HL-60 (cell line): ENCODE data around the gene SIGLEC11.

Source experiments
- GABPA ChIP-seq: IDR thresholded peaks from 2 replicates; pipeline ENCODE4 v1.6.1; 2012; ENCODE audit warnings: low read depth
- TF ChIP-seq, protein P1 (sequence below): IDR thresholded peaks from one replicate; pipeline ENCODE4 v1.5.1; 2011; ENCODE audit warnings: low read length, control low read depth, inconsistent platforms; ENCODE audit not compliant: insufficient read depth

DNA sequence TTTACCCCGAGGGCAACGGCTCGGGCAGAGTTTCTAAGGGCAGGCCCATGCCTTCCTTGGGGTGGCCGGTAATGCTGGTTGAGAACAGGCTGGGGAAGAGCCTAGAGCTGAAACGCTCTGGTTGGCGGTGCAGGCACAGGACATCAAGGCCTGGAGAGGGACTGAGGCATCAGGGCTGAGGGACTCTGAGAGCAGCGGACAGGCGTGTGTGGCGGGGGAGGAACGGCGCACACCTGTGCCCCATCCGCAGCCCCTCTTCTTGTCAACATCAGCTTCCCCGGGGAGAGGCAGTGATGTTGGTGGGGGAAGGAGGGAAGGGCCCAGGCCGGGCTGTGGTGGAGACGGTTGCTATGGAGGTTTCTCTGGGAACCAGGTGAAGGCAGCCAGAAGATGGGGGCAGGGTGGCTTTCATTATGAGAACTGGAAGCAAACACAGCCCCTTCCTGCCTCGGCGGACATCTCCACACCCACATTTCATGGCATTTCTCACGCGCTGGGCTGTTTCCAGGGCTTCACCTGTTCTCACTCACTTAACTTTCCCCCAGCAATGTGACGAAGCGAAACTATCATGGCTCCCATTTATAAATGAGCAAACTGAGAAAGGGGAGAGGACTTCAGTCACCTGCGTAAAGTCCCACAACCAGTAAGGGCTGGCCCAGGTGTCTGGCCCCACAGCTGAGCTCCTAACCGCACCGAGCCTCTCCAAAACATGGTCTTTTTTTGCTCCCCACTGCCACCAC lies 40.2 kb downstream of the SIGLEC11 start:
- TF ChIP-seq, protein P1, sequence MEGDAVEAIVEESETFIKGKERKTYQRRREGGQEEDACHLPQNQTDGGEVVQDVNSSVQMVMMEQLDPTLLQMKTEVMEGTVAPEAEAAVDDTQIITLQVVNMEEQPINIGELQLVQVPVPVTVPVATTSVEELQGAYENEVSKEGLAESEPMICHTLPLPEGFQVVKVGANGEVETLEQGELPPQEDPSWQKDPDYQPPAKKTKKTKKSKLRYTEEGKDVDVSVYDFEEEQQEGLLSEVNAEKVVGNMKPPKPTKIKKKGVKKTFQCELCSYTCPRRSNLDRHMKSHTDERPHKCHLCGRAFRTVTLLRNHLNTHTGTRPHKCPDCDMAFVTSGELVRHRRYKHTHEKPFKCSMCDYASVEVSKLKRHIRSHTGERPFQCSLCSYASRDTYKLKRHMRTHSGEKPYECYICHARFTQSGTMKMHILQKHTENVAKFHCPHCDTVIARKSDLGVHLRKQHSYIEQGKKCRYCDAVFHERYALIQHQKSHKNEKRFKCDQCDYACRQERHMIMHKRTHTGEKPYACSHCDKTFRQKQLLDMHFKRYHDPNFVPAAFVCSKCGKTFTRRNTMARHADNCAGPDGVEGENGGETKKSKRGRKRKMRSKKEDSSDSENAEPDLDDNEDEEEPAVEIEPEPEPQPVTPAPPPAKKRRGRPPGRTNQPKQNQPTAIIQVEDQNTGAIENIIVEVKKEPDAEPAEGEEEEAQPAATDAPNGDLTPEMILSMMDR, result no peak
- TF ChIP-seq GABPA, result no peak
